ENCODE data around the gene SLC22A3. TPM values are rescaled to one million over a fixed set of nuclear protein-coding genes. Genes with fewer than 3 reads are reported as not detected.

The SLC22A3 gene
- total and polyA plus RNA-seq, 5 experiments from 2014 or later: not detected

DNA sequence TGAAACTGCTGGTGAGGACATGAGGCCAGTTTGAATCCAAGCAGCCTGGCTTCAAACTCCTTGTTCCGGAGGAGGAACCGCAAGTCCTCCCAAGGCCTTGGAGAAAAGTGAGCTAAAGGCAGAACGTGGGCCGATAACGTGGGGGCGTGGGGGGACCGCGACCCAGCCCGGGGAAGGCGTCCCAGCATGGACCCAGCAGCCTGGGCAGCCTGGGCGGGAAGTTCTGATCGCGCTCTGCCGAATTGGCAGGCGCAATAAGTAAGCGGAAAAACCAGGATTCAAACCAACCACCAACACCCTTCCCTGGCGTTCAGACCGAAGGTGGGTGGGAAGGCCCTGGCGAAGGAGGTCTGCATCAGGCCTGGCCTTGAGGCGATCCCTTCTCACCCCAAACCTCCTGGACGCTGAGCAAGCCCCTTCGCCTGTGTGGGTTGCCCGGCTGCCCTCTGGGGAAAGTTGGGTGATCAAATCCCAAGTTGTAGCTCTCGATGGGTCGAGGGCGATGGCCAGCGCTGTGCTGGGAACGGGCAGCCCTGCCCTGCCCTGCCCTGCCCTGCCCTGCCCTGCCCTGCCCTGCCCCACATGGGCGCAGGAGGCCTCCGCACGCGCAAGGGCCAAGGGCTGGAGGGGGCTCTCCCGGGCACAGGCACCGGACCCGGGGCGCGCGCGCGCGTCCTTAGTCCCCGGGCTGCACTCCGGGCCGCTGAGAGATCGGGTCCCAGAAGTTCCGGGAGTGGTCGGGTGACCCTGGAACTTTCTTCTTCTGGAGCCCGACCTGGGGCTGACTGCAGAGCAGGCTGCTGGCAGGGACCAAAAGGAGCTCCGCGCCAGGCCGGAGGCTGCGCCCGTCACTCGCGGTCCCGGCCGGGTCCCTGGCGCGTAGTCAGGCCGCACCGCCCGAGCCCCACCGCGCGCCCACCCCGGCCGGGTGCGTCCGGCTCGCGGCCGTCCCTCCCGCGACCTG is 637 bp upstream of the SLC22A3 start:
- Mint-ChIP-seq H3K36me3 (no peaks in the 10 kb centered on the region), H3K4me3 (peak overlapping the region in 4 of 10 donors; percentile 4 to 52 (median 32))

GRCh38 chr6:160349020-160349441 is 853 bp downstream of the SLC22A3 start:
- no peak for DNase-seq
- peaks cover 0 to 3% (median 0%) of the 10 kb centered on the region in 9 donors for H3K9me3 Mint-ChIP-seq

More for the DNA sequence above, 637 bp upstream of the SLC22A3 start:
- DNase-seq: no peak
- peaks cover 0 to 12% (median 8%) of the 10 kb centered on the region in 4 donors for H3K4me1 Mint-ChIP-seq
- H3K27ac Mint-ChIP-seq: no peak overlapping the region
- peaks cover 34 to 77% (median 50%) of the 10 kb centered on the region in 5 donors for H3K27me3 Mint-ChIP-seq
- no peak for ATAC-seq
- H3K9me3 Mint-ChIP-seq: peaks cover 0 to 3% (median 0%) of the 10 kb centered on the region in 9 donors
- POLR2A ChIA-PET: no interaction called here

GRCh38 chr6:160349814-160350350 is 1.7 kb downstream of the SLC22A3 start:
- DNase-seq (no peak), ATAC-seq (no peak)
- Mint-ChIP-seq H3K36me3 (no peaks in the 10 kb centered on the region), H3K27ac (peak overlapping the region in 1 of 10 donors; percentile 19), H3K4me3 (peak overlapping the region in 2 of 10 donors; percentile 10 to 22), H3K4me1 (peaks cover 0 to 12% (median 8%) of the 10 kb centered on the region in 4 donors), H3K27me3 (peaks cover 34 to 68% (median 48%) of the 10 kb centered on the region in 5 donors), H3K9me3 (peaks cover 0 to 3% (median 0%) of the 10 kb centered on the region in 9 donors)
- POLR2A ChIA-PET: no interaction called here

More at GRCh38 chr6:160349020-160349441, 853 bp downstream of the SLC22A3 start:
- H3K4me1 Mint-ChIP-seq: peaks cover 0 to 12% (median 8%) of the 10 kb centered on the region in 4 donors
- POLR2A ChIA-PET: no interaction called here
- H3K27ac Mint-ChIP-seq: peak overlapping the region in 1 of 10 donors; percentile 35
- peaks cover 36 to 77% (median 51%) of the 10 kb centered on the region in 5 donors for H3K27me3 Mint-ChIP-seq
- peak overlapping the region in 5 of 10 donors; percentile 11 to 40 (median 16) for H3K4me3 Mint-ChIP-seq
- no peaks in the 10 kb centered on the region for H3K36me3 Mint-ChIP-seq
- no peak for ATAC-seq

GRCh38 chr6:160353950-160354496 is 5.8 kb downstream of the SLC22A3 start:
- DNase-seq (no peak), ATAC-seq (no peak)
- Mint-ChIP-seq H3K9me3 (peaks cover 0 to 3% (median 0%) of the 10 kb centered on the region in 9 donors), H3K4me3 (no peak overlapping the region), H3K36me3 (no peaks in the 10 kb centered on the region), H3K27ac (no peak overlapping the region), H3K27me3 (peaks cover 17 to 66% (median 37%) of the 10 kb centered on the region in 5 donors), H3K4me1 (peaks cover 0 to 5% (median 3%) of the 10 kb centered on the region in 4 donors)
- POLR2A ChIA-PET: no interaction called here

DNA sequence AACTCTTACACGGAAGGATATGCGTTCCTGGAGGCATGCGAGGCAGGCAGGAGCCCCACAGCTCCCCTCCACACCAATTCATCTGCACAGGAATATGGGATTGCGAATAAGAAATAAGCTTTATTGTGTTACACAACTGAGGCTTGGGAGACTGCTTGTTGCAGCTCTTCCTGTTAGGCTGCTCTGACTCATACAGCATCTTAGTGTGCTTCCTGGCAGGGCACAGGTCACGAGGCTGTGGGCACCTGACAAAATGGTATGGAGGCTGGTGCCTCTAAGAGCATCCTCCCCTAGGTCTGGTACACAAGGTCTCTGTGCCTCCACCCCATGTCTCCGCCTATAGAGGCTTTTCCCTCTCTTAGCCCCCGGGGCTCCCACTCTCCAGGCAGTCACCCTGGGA is 6.8 kb downstream of the SLC22A3 start:
- POLR2A ChIA-PET: no interaction called here
- H3K27me3 Mint-ChIP-seq: peaks cover 10 to 56% (median 28%) of the 10 kb centered on the region in 5 donors
- H3K4me3 Mint-ChIP-seq: no peak overlapping the region
- H3K9me3 Mint-ChIP-seq: no peaks in the 10 kb centered on the region
- DNase-seq (no peak), ATAC-seq (no peak)
- no peaks in the 10 kb centered on the region for H3K36me3 Mint-ChIP-seq
- H3K4me1 Mint-ChIP-seq: peaks cover 0 to 1% (median 0%) of the 10 kb centered on the region in 4 donors
- H3K27ac Mint-ChIP-seq: no peak overlapping the region

GRCh38 chr6:160356074-160356744 is 8.0 kb downstream of the SLC22A3 start:
- ATAC-seq: no peak
- H3K4me1 Mint-ChIP-seq: no peaks in the 10 kb centered on the region
- H3K27ac Mint-ChIP-seq: peak overlapping the region in 1 of 10 donors; percentile 72
- no peaks in the 10 kb centered on the region for H3K36me3 Mint-ChIP-seq
- peaks cover 3 to 44% (median 19%) of the 10 kb centered on the region in 5 donors for H3K27me3 Mint-ChIP-seq
- DNase-seq: no peak
- POLR2A ChIA-PET: no interaction called here
- H3K9me3 Mint-ChIP-seq: no peaks in the 10 kb centered on the region
- no peak overlapping the region for H3K4me3 Mint-ChIP-seq

- H3K27ac Mint-ChIP-seq: no peak overlapping the region
- H3K27me3 Mint-ChIP-seq: peaks cover 6 to 43% (median 24%) of the 10 kb centered on the region in 5 donors
- H3K36me3 Mint-ChIP-seq: no peaks in the 10 kb centered on the region
- no peaks in the 10 kb centered on the region for H3K9me3 Mint-ChIP-seq
- no peaks in the 10 kb centered on the region for H3K4me1 Mint-ChIP-seq
- DNase-seq (no peak), ATAC-seq (no peak)
- POLR2A ChIA-PET: no interaction called here
- H3K4me3 Mint-ChIP-seq: no peak overlapping the region
Observed at GRCh38 chr6:160357088-160357487, 8.9 kb downstream of the SLC22A3 start.

- H3K36me3 Mint-ChIP-seq: no peaks in the 10 kb centered on the region
- H3K4me1 Mint-ChIP-seq: no peaks in the 10 kb centered on the region
- POLR2A ChIA-PET: no interaction called here
- H3K4me3 Mint-ChIP-seq: no peak overlapping the region
- peaks cover 5 to 42% (median 22%) of the 10 kb centered on the region in 5 donors for H3K27me3 Mint-ChIP-seq
- ATAC-seq (no peak), DNase-seq (no peak)
- H3K27ac Mint-ChIP-seq: no peak overlapping the region
- no peaks in the 10 kb centered on the region for H3K9me3 Mint-ChIP-seq
Observed at GRCh38 chr6:160358225-160359119, 10.3 kb downstream of the SLC22A3 start.

- Mint-ChIP-seq H3K36me3 (no peaks in the 10 kb centered on the region), H3K4me3 (no peak overlapping the region), H3K27me3 (peaks cover 1 to 30% (median 18%) of the 10 kb centered on the region in 5 donors), H3K27ac (no peak overlapping the region), H3K4me1 (no peaks in the 10 kb centered on the region), H3K9me3 (no peaks in the 10 kb centered on the region)
- POLR2A ChIA-PET: no interaction called here
- ATAC-seq (no peak), DNase-seq (no peak)
Observed at GRCh38 chr6:160360955-160361354, 12.8 kb downstream of the SLC22A3 start.

DNA sequence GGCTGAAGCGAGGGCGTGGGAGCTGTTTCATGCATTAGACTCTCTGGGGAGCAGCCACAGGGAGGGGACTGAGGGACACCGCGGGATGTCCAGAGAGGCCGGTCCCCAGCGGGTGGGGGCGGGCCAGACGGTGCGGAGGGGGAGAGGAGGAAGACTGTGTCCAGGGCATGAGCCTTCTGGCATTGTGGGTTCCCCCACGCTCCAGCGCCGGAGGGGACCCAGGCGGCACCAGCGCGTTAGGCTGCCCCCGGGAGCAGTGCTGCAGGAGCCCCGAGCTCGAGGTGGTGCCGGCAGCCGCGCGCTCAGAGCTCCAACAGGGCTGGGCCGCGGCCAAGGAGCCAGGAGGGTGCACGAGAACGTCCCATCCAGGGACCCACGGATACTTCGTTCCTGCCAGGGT is 14.4 kb downstream of the SLC22A3 start:
- H3K4me1 Mint-ChIP-seq: no peaks in the 10 kb centered on the region
- DNase-seq (no peak), ATAC-seq (no peak)
- H3K27ac Mint-ChIP-seq: no peak overlapping the region
- H3K4me3 Mint-ChIP-seq: no peak overlapping the region
- H3K9me3 Mint-ChIP-seq: no peaks in the 10 kb centered on the region
- H3K27me3 Mint-ChIP-seq: peaks cover 1 to 23% (median 10%) of the 10 kb centered on the region in 5 donors
- no peaks in the 10 kb centered on the region for H3K36me3 Mint-ChIP-seq
- POLR2A ChIA-PET: no interaction called here

DNA sequence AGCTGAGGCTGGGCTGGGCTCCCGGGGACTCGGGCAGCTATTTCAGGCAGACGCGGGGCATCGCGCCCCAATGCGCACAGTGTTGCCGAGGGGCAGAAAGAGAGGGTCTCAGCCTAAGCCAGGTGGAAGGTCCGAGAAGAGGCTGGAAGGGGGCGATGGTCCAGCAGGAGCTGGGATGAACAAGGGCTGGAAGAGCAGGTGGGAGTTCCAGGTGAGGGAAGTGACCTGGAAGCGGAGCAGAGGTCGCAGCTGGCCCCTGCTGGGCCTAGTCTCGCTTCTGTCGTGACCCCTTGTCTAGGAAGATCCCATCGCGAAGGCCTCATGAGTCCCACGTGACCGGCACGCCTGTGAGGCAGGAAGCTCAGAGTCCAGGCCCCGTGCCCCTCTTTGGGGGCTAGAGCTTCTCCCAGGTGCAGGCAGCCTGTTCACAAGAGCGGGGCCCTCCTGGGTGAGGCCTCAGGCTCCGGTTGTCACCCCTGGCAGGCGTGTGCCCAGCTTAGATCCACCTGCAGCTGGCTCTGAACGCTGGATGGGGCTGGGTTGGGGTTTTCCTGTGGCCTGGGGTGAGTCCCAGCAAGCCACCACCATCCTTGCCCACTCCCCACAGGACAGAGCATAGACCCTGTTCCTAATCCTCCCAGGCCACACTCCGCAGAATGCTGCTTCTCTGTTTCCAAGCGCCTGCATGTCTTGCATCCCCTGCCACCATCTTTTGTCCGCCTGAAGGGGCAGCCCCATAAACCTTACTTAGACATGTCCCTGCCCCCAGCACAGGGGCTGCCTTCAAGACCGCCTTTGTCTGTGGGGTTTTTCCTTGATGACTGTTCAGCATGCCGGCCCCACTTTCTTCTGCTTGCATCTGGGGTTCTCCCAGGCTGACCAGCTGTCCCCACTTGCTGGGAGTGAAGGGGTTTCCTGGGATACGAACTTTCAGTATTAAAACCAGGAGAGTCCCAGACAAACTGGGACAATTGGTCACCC is 15.1 kb downstream of the SLC22A3 start:
- H3K9me3 Mint-ChIP-seq: no peaks in the 10 kb centered on the region
- no peak overlapping the region for H3K27ac Mint-ChIP-seq
- no peaks in the 10 kb centered on the region for H3K4me1 Mint-ChIP-seq
- no peak overlapping the region for H3K4me3 Mint-ChIP-seq
- DNase-seq: no peak
- H3K27me3 Mint-ChIP-seq: peaks cover 1 to 20% (median 8%) of the 10 kb centered on the region in 5 donors
- ATAC-seq: no peak
- POLR2A ChIA-PET: no interaction called here
- H3K36me3 Mint-ChIP-seq: no peaks in the 10 kb centered on the region

Data from naive thymus-derived CD8-positive, alpha-beta T cell (primary cell).